Endodermal cell (in vitro differentiated cells): ENCODE measurements around the gene CES2. TPM values are rescaled to one million over a fixed set of nuclear protein-coding genes. Genes with fewer than 3 reads are reported as not detected.

Source experiments
- DNase-seq: peaks from one replicate; pipeline ENCODE4 v3.0.0-alpha.2; 2017
- H3K27ac ChIP-seq: 2 replicates; pipeline ENCODE4 v1.5.1; 2013; ENCODE audit warnings: mild to moderate bottlenecking, low read depth, low read length, moderate library complexity
- H3K27me3 ChIP-seq: 2 replicates; pipeline ENCODE4 v1.6.1; 2013; ENCODE audit warnings: mild to moderate bottlenecking, low read length, moderate library complexity; ENCODE audit not compliant: insufficient read depth, control insufficient read depth, poor library complexity, severe bottlenecking
- H3K36me3 ChIP-seq: 2 replicates; pipeline ENCODE4 v1.7.0; 2013; ENCODE audit warnings: mild to moderate bottlenecking, low read length, moderate library complexity; ENCODE audit not compliant: control insufficient read depth, insufficient read depth
- H3K4me1 ChIP-seq: one replicate; pipeline ENCODE4 v1.7.0; 2013; ENCODE audit warnings: low read length; ENCODE audit not compliant: control insufficient read depth, insufficient read depth
- H3K4me3 ChIP-seq: 2 replicates; pipeline ENCODE4 v1.5.1; 2013; ENCODE audit warnings: mild to moderate bottlenecking, low read length, moderate library complexity
- H3K9ac ChIP-seq: 2 replicates; pipeline ENCODE4 v1.6.1; 2013; ENCODE audit warnings: mild to moderate bottlenecking, low read length, moderate library complexity; ENCODE audit not compliant: poor library complexity, severe bottlenecking; ENCODE audit errors: extremely low read depth
- H3K9me3 ChIP-seq: 2 replicates; pipeline ENCODE4 v1.6.1; 2013; ENCODE audit warnings: mild to moderate bottlenecking, low read length, moderate library complexity; ENCODE audit not compliant: control insufficient read depth
- H3K27ac Mint-ChIP-seq: 2 replicates; pipeline ENCODE4 v1.8.0; 2020; ENCODE audit warnings: mixed read lengths
- H3K27me3 Mint-ChIP-seq: 2 replicates; pipeline ENCODE4 v1.8.0; 2021; ENCODE audit warnings: mild to moderate bottlenecking, mixed read lengths; ENCODE audit not compliant: insufficient read depth
- H3K36me3 Mint-ChIP-seq: 2 replicates; pipeline ENCODE4 v1.8.0; 2020; ENCODE audit warnings: low read depth, mixed read lengths
- H3K4me1 Mint-ChIP-seq: 2 replicates; pipeline ENCODE4 v1.8.0; 2020; ENCODE audit warnings: mixed read lengths
- H3K4me3 Mint-ChIP-seq: 2 replicates; pipeline ENCODE4 v1.8.0; 2020; ENCODE audit warnings: mild to moderate bottlenecking, moderate library complexity, mixed read lengths
- H3K9me3 Mint-ChIP-seq: 2 replicates; pipeline ENCODE4 v1.8.0; 2020; ENCODE audit warnings: mild to moderate bottlenecking, mixed read lengths
- WGBS, 2 experiments: methylation state at CpG; one replicate each; pipeline versions ENCODE4 v1.1.5 to v1.1.7; 2013; ENCODE audit warnings: missing lambda C conversion rate in 2 of 2, mixed read lengths in 1 of 2; ENCODE audit not compliant: insufficient coverage in 1 of 2, insufficient read length in 1 of 2; 5-methylcytosine and 5-hydroxymethylcytosine counted together
- total RNA-seq, 2 donors: library from RNA; stranded (reverse); fragmentation: NEBNext Ultra II Directional in 1 of 2; extraction: Animal tissue kit (Norgen Biotek cat#: 25700) in 1 of 2; gene quantifications; 2 replicates in 1 of 2; 3 replicates in 1 of 2; pipeline ENCODE4 v1.2.1, GENCODE V29; 2021
- TF ChIP-seq, protein P1 (sequence below): fragments of 200-600 bp; sonication (generic); conservative IDR thresholded peaks from 2 replicates; pipeline ENCODE4 v1.5.0; 2021; ENCODE audit warnings: antibody characterized with exemption, mild to moderate bottlenecking

CES2 gene
- total RNA-seq, 2 donors from 2014 or later: 28.7 to 36.8 TPM

DNA sequence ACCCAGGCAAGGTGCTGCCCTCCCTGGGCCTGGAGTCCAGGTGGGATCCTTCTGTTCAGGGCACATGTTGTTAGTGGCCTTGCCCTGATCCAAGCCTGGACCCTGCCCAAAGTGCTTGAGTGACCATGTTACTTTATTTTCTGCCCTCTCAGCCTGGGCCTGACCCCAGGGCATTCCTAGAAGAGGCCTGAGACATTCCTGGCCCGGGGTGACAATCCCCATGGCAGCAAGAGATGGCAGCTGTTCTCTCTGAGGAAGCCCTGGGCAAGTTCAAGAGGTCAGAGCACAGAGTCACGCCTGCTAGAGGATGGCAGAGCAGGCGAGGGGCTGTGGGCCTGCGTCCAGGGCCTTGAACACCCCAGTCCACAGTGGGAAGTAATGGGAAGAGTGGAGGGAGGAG, 21.6 kb upstream of the CES2 start:
- peaks cover 18% of the 10 kb centered on the region for H3K27me3 ChIP-seq
- TF ChIP-seq, protein P1, sequence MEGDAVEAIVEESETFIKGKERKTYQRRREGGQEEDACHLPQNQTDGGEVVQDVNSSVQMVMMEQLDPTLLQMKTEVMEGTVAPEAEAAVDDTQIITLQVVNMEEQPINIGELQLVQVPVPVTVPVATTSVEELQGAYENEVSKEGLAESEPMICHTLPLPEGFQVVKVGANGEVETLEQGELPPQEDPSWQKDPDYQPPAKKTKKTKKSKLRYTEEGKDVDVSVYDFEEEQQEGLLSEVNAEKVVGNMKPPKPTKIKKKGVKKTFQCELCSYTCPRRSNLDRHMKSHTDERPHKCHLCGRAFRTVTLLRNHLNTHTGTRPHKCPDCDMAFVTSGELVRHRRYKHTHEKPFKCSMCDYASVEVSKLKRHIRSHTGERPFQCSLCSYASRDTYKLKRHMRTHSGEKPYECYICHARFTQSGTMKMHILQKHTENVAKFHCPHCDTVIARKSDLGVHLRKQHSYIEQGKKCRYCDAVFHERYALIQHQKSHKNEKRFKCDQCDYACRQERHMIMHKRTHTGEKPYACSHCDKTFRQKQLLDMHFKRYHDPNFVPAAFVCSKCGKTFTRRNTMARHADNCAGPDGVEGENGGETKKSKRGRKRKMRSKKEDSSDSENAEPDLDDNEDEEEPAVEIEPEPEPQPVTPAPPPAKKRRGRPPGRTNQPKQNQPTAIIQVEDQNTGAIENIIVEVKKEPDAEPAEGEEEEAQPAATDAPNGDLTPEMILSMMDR: no peak
- no peaks in the 10 kb centered on the region for H3K36me3 ChIP-seq
- 63 to 83% methylated on average over 4 of the region's 4 CpGs for WGBS, 2 experiments
- no peaks in the 10 kb centered on the region for H3K36me3 Mint-ChIP-seq
- H3K4me3 ChIP-seq: no peak overlapping the region
- H3K4me1 ChIP-seq: no peaks in the 10 kb centered on the region
- H3K9me3 ChIP-seq: no peaks in the 10 kb centered on the region
- no peak overlapping the region for H3K27ac Mint-ChIP-seq
- H3K4me1 Mint-ChIP-seq: no peaks in the 10 kb centered on the region
- H3K9me3 Mint-ChIP-seq: no peaks in the 10 kb centered on the region
- H3K27me3 Mint-ChIP-seq: peaks cover 30% of the 10 kb centered on the region
- H3K4me3 Mint-ChIP-seq: no peak overlapping the region
- DNase-seq: no peak
- no peak overlapping the region for H3K9ac ChIP-seq
- H3K27ac ChIP-seq: no peak overlapping the region

DNA sequence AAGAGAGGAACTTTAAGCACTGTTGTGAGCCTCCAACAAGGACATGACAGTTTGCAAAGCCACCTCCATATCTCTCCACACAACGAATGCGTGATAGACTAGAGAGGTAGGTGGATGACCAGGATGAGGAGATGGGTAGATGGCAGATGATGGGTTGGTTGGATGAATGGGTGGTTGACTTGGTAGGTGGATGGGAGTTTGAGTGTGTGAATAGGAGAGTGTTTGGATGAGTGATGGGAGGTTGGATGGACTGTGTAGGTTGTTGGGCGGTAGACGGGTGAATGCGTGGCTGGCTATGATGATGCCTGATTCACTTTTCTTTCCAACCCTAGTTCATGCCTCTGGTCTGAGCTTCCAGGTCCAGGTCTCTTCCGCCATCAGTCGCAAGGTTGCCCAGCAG, 20.8 kb upstream of the CES2 start:
- TF ChIP-seq, protein P1: no peak
- Mint-ChIP-seq H3K36me3 (no peaks in the 10 kb centered on the region), H3K4me3 (no peak overlapping the region), H3K9me3 (no peaks in the 10 kb centered on the region), H3K27ac (no peak overlapping the region), H3K4me1 (no peaks in the 10 kb centered on the region), H3K27me3 (peaks cover 32% of the 10 kb centered on the region)
- Histone ChIP-seq H3K27me3 (peaks cover 13% of the 10 kb centered on the region), H3K9me3 (no peaks in the 10 kb centered on the region), H3K27ac (no peak overlapping the region), H3K4me3 (no peak overlapping the region), H3K4me1 (no peaks in the 10 kb centered on the region), H3K9ac (no peak overlapping the region), H3K36me3 (no peaks in the 10 kb centered on the region)
- DNase-seq: no peak
- 90% methylated on average over 5 to 7 of the region's 7 CpGs for WGBS, 2 experiments

DNA sequence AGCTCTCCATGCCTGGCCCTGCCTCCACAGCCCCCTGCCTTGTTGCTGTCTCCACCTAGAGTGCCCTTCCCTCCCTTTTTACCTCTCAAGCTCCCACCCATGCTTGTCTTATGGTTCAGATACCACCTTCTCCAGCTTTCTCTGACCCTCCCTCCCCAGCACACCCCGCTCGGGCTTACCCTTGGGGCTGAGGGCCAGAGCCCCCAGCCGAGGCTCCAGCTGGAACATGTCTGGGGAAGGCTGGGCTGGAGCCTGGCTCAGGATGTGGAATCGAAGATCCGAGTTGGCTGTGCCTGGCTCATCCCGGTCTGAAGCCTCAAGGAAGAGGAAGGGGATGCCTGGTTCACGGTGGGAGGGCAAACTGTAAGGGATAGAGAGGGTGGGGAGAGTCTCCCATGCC, 20.3 kb upstream of the CES2 start:
- Histone ChIP-seq H3K4me1 (no peaks in the 10 kb centered on the region), H3K27me3 (peaks cover 18% of the 10 kb centered on the region), H3K36me3 (no peaks in the 10 kb centered on the region), H3K4me3 (no peak overlapping the region), H3K27ac (no peak overlapping the region), H3K9me3 (no peaks in the 10 kb centered on the region), H3K9ac (no peak overlapping the region)
- H3K27ac Mint-ChIP-seq: no peak overlapping the region
- no peak overlapping the region for H3K4me3 Mint-ChIP-seq
- 76 to 85% methylated on average over 3 to 6 of the region's 7 CpGs for WGBS, 2 experiments
- no peaks in the 10 kb centered on the region for H3K9me3 Mint-ChIP-seq
- no peaks in the 10 kb centered on the region for H3K4me1 Mint-ChIP-seq
- no peaks in the 10 kb centered on the region for H3K36me3 Mint-ChIP-seq
- TF ChIP-seq, protein P1: no peak
- H3K27me3 Mint-ChIP-seq: peaks cover 32% of the 10 kb centered on the region
- no peak for DNase-seq
